ENCODE results near the gene NTSR1.

The NTSR1 gene

DNA sequence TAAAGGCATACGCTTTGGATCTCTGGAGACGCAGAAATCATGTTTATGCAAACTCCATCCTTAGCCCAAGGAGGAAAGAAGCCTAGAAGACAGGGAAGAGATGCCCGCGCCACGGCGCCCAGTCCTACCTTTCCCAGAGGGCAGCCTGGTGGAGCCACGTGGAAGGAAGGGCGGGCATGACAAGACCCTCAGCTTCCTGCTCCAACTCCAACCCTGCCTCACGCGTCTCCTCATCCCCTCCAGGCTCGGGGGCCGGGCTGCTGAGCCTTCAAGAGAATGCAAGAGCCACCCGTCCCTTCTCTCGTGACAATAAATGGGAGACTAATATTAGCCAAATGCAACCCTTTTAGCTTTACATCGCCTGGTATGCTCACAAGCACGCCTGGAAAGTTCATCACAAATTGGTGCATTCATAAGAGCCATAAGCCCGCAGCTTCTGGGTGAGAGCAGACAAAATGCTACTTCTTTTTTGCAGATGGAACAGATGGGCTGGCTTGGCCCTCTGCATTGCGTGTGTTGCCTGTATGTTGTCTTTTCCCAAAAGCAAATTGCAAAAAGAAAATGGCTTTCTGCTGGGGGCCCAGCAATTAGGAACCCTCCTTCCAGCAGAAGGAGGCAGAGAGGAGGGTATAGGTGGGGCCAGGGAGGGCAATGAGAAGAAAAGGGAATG, 8.2 kb upstream of the NTSR1 start:
- TF ChIP-seq CTCF (conservative IDR thresholded peaks at IDR 0.05) (no peak), ZFX (IDR thresholded peaks at IDR 0.05) (no peak)
- H3K27ac ChIP-seq: no peak overlapping the region

GRCh38 chr20:62701161-62702012, 7.2 kb upstream of the NTSR1 start:
- no peak overlapping the region for H3K27ac ChIP-seq
- TF ChIP-seq ZFX (IDR thresholded peaks at IDR 0.05) (no peak), CTCF (conservative IDR thresholded peaks at IDR 0.05) (no peak)

GRCh38 chr20:62702013-62702300, 6.7 kb upstream of the NTSR1 start:
- no peak overlapping the region for H3K27ac ChIP-seq
- no peak for TF ChIP-seq CTCF (conservative IDR thresholded peaks at IDR 0.05)
- no peak for TF ChIP-seq ZFX (IDR thresholded peaks at IDR 0.05)

- no peak overlapping the region for H3K27ac ChIP-seq
- TF ChIP-seq CTCF (conservative IDR thresholded peaks at IDR 0.05): no peak
Observed at GRCh38 chr20:62702895-62703852, 5.5 kb upstream of the NTSR1 start.

DNA sequence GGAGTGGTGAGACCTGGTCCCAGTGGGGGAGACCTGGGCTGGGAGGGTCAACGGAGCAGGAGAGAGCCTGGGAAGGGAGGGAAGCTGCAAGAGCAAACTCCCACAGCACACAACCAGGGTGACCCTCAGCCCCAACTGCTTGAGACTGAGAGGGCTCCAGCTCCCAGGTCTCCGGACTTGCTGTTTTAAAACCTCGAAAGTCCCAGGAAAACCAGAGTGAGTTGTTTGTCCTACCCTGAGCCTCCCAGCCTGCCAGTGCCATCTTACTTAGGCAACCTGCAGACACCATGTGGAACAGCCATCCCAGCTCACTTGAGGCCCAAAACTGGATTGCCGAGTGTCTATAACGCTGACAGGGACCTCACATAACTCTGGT, 4.8 kb upstream of the NTSR1 start:
- no peak for TF ChIP-seq ZFX (IDR thresholded peaks at IDR 0.05)
- TF ChIP-seq CTCF (conservative IDR thresholded peaks at IDR 0.05): no peak
- no peak overlapping the region for H3K27ac ChIP-seq

DNA sequence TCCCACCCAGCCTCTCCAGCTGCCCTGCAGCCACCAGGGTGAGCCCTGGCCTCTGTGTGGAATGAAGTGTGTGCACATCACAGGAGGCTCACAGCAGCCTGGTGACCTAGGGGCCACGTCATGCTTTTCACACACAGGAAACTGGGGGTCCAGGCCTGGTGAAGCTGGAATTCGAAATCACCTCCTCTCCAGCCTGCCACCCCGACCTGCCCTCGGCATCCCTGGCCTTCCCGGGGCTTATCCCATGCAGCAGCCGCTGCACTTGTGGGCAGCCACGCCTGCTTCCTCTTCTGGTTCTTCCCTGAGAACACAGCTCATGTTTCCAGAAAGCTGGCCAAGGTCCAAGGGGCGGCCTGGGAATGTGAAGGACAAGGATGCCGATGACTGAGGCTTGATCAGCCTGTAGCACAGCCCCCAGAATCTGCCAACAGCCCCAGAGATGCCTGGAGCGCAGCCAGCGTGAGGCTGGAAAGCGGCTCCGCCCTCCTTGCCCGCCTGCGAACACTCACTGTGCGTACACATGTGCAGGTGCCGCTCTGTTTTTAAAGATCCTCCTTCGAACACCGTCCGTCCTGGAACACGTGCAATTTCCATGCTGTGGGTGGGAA, 4.2 kb upstream of the NTSR1 start:
- TF ChIP-seq ZFX (IDR thresholded peaks at IDR 0.05) (no peak), CTCF (conservative IDR thresholded peaks at IDR 0.05) (no peak)
- no peak overlapping the region for H3K27ac ChIP-seq

All from C4-2B (cell line).